ENCODE data around the gene CCT5. TPM values are rescaled to one million over a fixed set of nuclear protein-coding genes. Genes with fewer than 3 reads are reported as not detected.
"Not testable (repeated sequence)": the region's sequence is repeated elsewhere in the genome, so short reads cannot be mapped to it uniquely, and the experiment has no call there.

CCT5 gene
- total RNA-seq, 1 donor from 2014 or later: 494 TPM

- Mint-ChIP-seq H3K27me3 (ENCODE audit: low read depth) (peaks cover 19% of the 10 kb centered on the region), H3K36me3 (ENCODE audit: low read depth) (no peaks in the 10 kb centered on the region), H3K9me3 (no peaks in the 10 kb centered on the region), H3K4me3 (ENCODE audit: low read depth) (no peak overlapping the region), H3K4me1 (ENCODE audit: low read depth) (peaks cover 11% of the 10 kb centered on the region), H3K27ac (no peak overlapping the region)
- no peak for DNase-seq (ENCODE audit: low spot score)
- intact Hi-C loops (cut with micrococcal nuclease): no loop called here
These were observed 22.2 kb downstream of the CCT5 start for GRCh38 chr5:10272053-10272874.

DNA sequence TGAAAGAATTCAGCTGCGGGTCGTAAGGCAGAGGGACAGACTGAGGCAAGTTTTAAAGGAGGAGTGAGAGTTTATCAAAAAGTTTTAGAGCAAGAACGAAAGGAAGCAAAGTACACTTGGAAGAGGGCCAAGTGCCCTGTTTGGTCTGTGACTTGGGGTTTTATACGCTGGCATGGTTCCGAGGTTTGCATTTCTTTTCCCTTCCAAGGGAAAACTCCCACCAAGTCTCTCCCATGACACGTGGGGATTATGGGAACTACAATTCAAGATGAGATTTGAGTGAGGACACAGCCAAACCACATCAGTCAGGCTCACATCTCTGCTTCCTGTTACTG lies 22.8 kb downstream of the CCT5 start:
- H3K36me3 Mint-ChIP-seq (ENCODE audit: low read depth); DNase-seq (ENCODE audit: low spot score); H3K9me3 Mint-ChIP-seq; H3K4me3 Mint-ChIP-seq (ENCODE audit: low read depth); H3K27ac Mint-ChIP-seq; intact Hi-C loops (cut with micrococcal nuclease): not testable (repeated sequence)
- peaks cover 11% of the 10 kb centered on the region for H3K4me1 Mint-ChIP-seq (ENCODE audit: low read depth)
- peaks cover 22% of the 10 kb centered on the region for H3K27me3 Mint-ChIP-seq (ENCODE audit: low read depth)

DNA sequence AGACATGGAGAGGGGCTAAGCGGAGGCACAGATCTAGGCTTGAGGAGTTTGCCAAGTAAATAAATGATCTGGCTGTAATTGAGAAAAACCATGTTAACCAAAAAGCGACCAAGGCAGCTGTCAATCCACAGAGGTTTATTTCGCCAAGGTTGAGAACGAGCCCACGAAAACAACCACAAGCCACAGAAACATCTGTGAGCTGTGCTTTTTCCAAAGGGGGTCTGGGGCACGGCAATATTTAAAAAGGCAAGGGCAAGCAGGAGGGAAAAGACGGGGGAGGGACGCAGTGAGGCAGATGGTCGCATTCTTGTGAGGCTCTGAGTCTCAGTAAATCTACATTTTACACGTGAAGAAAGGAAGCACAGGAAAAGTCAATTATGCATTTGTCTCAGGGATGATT lies 25.4 kb downstream of the CCT5 start:
- H3K36me3 Mint-ChIP-seq (ENCODE audit: low read depth): no peaks in the 10 kb centered on the region
- H3K4me3 Mint-ChIP-seq (ENCODE audit: low read depth): no peak overlapping the region
- H3K27me3 Mint-ChIP-seq (ENCODE audit: low read depth): peaks cover 27% of the 10 kb centered on the region
- peaks cover 11% of the 10 kb centered on the region for H3K4me1 Mint-ChIP-seq (ENCODE audit: low read depth)
- DNase-seq (ENCODE audit: low spot score): no peak
- no peak overlapping the region for H3K27ac Mint-ChIP-seq
- intact Hi-C loops (cut with micrococcal nuclease): no loop called here
- H3K9me3 Mint-ChIP-seq: no peaks in the 10 kb centered on the region

GRCh38 chr5:10275991-10276390 lies 25.9 kb downstream of the CCT5 start:
- Mint-ChIP-seq H3K27me3 (ENCODE audit: low read depth) (peaks cover 27% of the 10 kb centered on the region), H3K9me3 (no peaks in the 10 kb centered on the region), H3K27ac (no peak overlapping the region), H3K36me3 (ENCODE audit: low read depth) (no peaks in the 10 kb centered on the region), H3K4me1 (ENCODE audit: low read depth) (peaks cover 11% of the 10 kb centered on the region), H3K4me3 (ENCODE audit: low read depth) (no peak overlapping the region)
- intact Hi-C loops (cut with micrococcal nuclease): no loop called here
- DNase-seq (ENCODE audit: low spot score): no peak

- H3K4me3 Mint-ChIP-seq (ENCODE audit: low read depth): no peak overlapping the region
- no peaks in the 10 kb centered on the region for H3K36me3 Mint-ChIP-seq (ENCODE audit: low read depth)
- no peak overlapping the region for H3K27ac Mint-ChIP-seq
- no peaks in the 10 kb centered on the region for H3K9me3 Mint-ChIP-seq
- intact Hi-C loops (cut with micrococcal nuclease): no loop called here
- H3K4me1 Mint-ChIP-seq (ENCODE audit: low read depth): peaks cover 11% of the 10 kb centered on the region
- no peak for DNase-seq (ENCODE audit: low spot score)
- peaks cover 23% of the 10 kb centered on the region for H3K27me3 Mint-ChIP-seq (ENCODE audit: low read depth)
These were observed 26.6 kb downstream of the CCT5 start for GRCh38 chr5:10276691-10277090.

DNA sequence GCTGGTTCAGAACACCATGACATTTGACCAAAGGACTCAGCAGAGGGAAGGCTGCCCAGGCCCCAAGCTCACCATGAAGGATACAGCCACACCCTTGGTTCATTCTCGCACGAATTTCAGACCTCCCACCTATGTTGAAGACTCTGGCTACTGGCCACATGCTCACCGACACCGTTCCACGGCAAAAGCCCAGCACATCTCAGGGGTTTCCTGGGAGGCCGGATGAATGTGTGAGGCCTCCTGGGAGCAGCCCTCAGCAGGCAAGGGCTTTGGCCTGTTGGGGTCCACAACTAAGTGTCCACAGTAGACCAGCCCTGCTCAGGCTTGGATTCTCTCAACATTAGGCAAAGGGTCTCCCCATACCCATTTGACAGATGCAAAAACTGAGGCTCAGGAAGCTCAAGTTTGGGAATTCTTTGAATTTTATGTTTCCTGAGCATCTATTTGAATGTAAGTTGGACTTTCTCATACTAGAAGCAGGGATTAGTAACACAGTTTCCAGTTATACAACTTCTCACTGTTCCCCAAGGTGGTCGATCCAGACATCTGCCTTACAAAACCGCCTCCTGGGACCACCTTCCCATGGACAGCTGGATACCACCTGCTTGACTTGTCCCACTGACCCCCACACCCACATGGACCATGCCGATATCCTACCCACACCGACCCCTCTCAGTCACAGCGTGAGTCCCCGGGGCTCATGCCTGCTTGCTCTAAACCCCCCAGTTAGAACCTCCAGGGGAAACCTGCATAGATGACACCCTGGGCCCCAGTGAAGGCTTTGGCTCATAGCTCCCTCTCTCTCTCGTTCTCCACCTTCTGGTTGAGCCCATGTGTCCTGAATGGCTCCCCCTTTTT lies 27.9 kb downstream of the CCT5 start:
- no peak for DNase-seq (ENCODE audit: low spot score)
- no peaks in the 10 kb centered on the region for H3K36me3 Mint-ChIP-seq (ENCODE audit: low read depth)
- peaks cover 15% of the 10 kb centered on the region for H3K27me3 Mint-ChIP-seq (ENCODE audit: low read depth)
- H3K9me3 Mint-ChIP-seq: no peaks in the 10 kb centered on the region
- no peak overlapping the region for H3K4me3 Mint-ChIP-seq (ENCODE audit: low read depth)
- H3K27ac Mint-ChIP-seq: no peak overlapping the region
- peaks cover 8% of the 10 kb centered on the region for H3K4me1 Mint-ChIP-seq (ENCODE audit: low read depth)
- intact Hi-C loops (cut with micrococcal nuclease): no loop called here

GRCh38 chr5:10278658-10279279 lies 28.7 kb downstream of the CCT5 start:
- no peak overlapping the region for H3K4me3 Mint-ChIP-seq (ENCODE audit: low read depth)
- peaks cover 10% of the 10 kb centered on the region for H3K4me1 Mint-ChIP-seq (ENCODE audit: low read depth)
- no peak for DNase-seq (ENCODE audit: low spot score)
- intact Hi-C loops (cut with micrococcal nuclease): no loop called here
- no peaks in the 10 kb centered on the region for H3K36me3 Mint-ChIP-seq (ENCODE audit: low read depth)
- no peak overlapping the region for H3K27ac Mint-ChIP-seq
- H3K9me3 Mint-ChIP-seq: no peaks in the 10 kb centered on the region
- H3K27me3 Mint-ChIP-seq (ENCODE audit: low read depth): peaks cover 15% of the 10 kb centered on the region

DNA sequence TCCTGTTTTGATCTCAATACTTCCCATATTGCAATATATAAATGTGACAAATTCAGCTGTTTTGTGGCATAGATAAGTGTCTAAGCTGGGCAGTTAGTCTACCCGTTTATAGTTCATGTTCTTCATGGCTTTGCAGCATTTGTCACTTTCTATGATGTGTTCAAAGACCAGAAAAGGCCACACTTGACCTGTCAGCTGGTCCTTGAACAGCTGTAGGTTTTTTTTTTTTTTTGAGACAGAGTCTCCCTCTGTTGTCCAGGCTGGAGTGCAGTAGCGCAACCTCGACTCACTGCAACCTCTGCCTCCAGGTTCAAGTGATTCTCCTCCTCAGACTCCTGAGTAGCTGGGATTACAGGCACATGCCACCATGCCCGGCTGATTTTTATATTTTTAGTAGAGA lies 29.2 kb downstream of the CCT5 start:
- Mint-ChIP-seq H3K4me3 (ENCODE audit: low read depth) (no peak overlapping the region), H3K9me3 (no peaks in the 10 kb centered on the region), H3K4me1 (ENCODE audit: low read depth) (peaks cover 15% of the 10 kb centered on the region), H3K27ac (no peak overlapping the region), H3K36me3 (ENCODE audit: low read depth) (no peaks in the 10 kb centered on the region), H3K27me3 (ENCODE audit: low read depth) (peaks cover 15% of the 10 kb centered on the region)
- intact Hi-C loops (cut with micrococcal nuclease): no loop called here
- no peak for DNase-seq (ENCODE audit: low spot score)

GRCh38 chr5:10279925-10280720 lies 30.0 kb downstream of the CCT5 start:
- intact Hi-C loops (cut with micrococcal nuclease): no loop called here
- H3K4me1 Mint-ChIP-seq (ENCODE audit: low read depth): peaks cover 17% of the 10 kb centered on the region
- no peak for DNase-seq (ENCODE audit: low spot score)
- H3K27me3 Mint-ChIP-seq (ENCODE audit: low read depth): peaks cover 15% of the 10 kb centered on the region
- no peaks in the 10 kb centered on the region for H3K9me3 Mint-ChIP-seq
- H3K36me3 Mint-ChIP-seq (ENCODE audit: low read depth): no peaks in the 10 kb centered on the region
- no peak overlapping the region for H3K27ac Mint-ChIP-seq
- H3K4me3 Mint-ChIP-seq (ENCODE audit: low read depth): no peak overlapping the region

DNA sequence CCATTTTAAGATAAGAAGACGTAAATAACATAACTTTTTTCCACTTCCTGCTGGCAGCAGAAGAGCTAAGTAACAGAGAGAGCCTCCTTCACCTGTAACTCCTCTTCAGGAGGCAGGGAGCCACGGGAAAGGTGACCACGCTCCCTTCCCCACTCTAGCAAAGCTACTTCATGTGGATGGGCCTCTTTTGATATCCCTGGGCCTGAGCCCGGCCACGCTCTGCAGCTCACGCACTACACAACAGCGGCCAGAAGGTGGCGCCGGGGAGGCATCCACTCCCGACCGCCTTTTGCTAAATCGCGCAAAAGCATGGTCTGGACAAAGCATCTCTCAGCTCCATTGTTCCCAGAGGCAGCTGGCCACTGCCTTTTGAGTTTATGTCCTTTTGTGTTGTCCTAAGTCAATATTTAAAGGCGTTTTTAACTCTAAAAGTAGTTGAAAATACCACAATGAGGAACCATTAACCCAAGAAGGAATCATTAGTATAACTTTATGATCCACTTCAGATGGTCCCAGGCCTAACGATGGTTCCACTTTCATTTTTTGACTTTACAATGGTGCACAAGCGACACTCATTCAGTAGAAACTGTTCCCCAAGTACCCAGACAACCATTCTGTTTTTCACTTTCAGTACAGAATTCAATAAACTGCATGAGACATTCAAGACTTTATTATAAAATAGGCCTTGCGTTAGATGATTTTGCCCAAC lies 34.0 kb downstream of the CCT5 start:
- H3K27ac Mint-ChIP-seq: no peak overlapping the region
- peaks cover 10% of the 10 kb centered on the region for H3K4me1 Mint-ChIP-seq (ENCODE audit: low read depth)
- no peaks in the 10 kb centered on the region for H3K27me3 Mint-ChIP-seq (ENCODE audit: low read depth)
- no peaks in the 10 kb centered on the region for H3K36me3 Mint-ChIP-seq (ENCODE audit: low read depth)
- H3K4me3 Mint-ChIP-seq (ENCODE audit: low read depth): no peak overlapping the region
- DNase-seq (ENCODE audit: low spot score): peak; percentile 65
- H3K9me3 Mint-ChIP-seq: no peaks in the 10 kb centered on the region
- intact Hi-C loops (cut with micrococcal nuclease): loop anchor here (1.0 to 2.0 kb wide), 2 partner anchors 80 to 137 kb away; no protein-coding TSS in a partner anchor

DNA sequence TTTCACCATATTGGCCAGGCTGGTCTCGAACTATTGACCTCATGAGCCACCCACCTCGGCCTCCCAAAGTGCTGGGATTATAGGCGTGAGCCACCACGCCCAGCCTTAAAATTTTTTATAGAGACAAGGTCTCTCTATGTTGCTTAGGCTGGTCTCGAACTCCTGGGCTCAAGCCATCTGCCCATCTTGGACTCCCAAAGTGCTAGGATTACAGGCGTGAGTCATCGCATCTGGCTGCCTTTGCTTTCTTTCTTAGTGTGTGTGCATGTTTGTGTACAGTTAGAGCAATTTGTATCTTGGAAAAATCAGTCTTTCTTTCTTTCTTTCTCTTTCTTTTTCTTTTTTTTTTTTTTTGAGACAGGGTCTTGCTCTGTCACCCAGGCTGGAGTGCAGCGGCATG lies 35.3 kb downstream of the CCT5 start:
- H3K4me3 Mint-ChIP-seq (ENCODE audit: low read depth); H3K27ac Mint-ChIP-seq; H3K36me3 Mint-ChIP-seq (ENCODE audit: low read depth); H3K9me3 Mint-ChIP-seq; H3K4me1 Mint-ChIP-seq (ENCODE audit: low read depth); DNase-seq (ENCODE audit: low spot score); H3K27me3 Mint-ChIP-seq (ENCODE audit: low read depth): not testable (repeated sequence)
- intact Hi-C loops (cut with micrococcal nuclease): loop anchor here (2.0 kb wide), 1 partner anchor 135 kb away; no protein-coding TSS in a partner anchor
